HG02571 (cell line): ENCODE measurements around the gene MED29.
"Not testable (repeated sequence)": the region's sequence is repeated elsewhere in the genome, so short reads cannot be mapped to it uniquely, and the experiment has no call there.

ENCODE experiments used
- ATAC-seq: cut with Tn5 transposase; IDR thresholded peaks from one replicate; pipeline ENCODE4 v1.9.1; 2021; ENCODE audit warnings: mild to moderate bottlenecking, moderate library complexity; ENCODE audit not compliant: unreplicated experiment

Gene MED29

DNA sequence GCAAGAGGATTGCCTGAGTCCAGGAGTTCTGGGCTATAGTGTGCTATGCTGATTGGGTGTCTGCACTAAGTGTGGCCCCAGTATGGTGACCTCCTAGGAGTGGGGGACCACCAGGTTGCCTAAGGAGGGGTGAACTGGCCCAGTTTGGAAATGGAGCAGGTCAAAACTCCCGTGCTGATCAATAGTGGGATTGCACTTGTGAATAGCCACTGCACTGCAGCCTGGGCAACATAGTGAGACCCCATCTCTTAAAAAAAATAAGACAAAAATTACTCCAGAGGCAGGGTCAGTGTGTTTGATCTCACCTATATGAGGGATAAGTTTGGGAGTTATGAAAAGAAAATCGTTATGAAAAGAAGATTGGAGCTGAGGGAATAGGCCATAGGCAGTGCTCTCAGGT, 22.0 kb upstream of the MED29 start:
- ATAC-seq: no peak

DNA sequence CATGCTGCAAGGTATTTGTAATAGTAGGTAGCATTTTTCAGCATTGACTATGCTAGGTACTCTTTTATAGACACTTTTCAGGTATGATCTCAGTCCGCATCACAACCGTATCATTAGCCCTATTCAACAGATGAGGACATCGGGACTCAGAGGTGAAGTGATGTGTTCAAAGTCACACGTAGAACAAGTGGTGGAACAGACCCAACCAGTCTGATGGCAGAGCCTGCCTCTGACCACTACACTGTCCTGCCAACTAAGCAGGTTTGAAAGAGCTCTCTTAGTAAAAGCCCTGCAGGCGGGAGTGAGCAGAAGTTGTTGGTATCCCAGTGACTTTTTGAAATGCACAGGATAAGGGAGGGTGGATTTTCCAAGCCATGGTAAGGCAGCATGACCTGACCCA, 20.4 kb upstream of the MED29 start:
- no peak for ATAC-seq

GRCh38 chr19:39372047-39372802, 19.0 kb upstream of the MED29 start:
- ATAC-seq: no peak

GRCh38 chr19:39372941-39373340, 18.2 kb upstream of the MED29 start:
- no peak for ATAC-seq

- ATAC-seq: no peak
Observed at GRCh38 chr19:39375929-39376328, 15.2 kb upstream of the MED29 start.

GRCh38 chr19:39377373-39378362, 13.5 kb upstream of the MED29 start:
- ATAC-seq: no peak

- ATAC-seq: not testable (repeated sequence)
Observed at GRCh38 chr19:39379366-39379765, 11.8 kb upstream of the MED29 start.

DNA sequence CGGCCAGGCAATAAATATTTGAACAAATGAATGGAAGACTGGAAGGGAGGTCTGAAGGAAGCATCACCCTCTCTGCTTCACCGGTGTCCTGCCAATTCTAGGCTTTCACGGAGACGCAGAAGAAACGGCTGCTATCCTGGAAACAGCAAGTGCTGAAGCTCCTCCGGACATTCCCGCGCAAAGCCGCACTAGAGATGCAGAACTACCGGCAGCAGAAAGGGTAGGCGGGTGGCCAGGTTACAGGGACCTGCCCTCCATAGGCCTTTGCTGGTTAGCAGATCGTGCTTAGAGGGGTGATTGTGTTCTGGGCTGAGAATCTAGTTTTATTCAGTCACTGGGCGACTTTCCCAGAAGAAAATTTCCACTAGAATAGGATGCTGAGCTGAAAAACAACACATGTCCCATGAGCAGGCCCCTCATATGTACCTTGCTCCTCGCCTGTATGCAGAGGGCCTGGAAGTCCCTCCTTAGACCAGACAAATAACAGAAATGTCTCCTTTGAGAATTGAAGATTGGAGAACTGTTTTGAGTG, 11.2 kb upstream of the MED29 start:
- ATAC-seq: no peak

- ATAC-seq: no peak
Observed at GRCh38 chr19:39380521-39381502, 10.4 kb upstream of the MED29 start.

GRCh38 chr19:39381910-39382611, 9.1 kb upstream of the MED29 start:
- ATAC-seq: no peak

DNA sequence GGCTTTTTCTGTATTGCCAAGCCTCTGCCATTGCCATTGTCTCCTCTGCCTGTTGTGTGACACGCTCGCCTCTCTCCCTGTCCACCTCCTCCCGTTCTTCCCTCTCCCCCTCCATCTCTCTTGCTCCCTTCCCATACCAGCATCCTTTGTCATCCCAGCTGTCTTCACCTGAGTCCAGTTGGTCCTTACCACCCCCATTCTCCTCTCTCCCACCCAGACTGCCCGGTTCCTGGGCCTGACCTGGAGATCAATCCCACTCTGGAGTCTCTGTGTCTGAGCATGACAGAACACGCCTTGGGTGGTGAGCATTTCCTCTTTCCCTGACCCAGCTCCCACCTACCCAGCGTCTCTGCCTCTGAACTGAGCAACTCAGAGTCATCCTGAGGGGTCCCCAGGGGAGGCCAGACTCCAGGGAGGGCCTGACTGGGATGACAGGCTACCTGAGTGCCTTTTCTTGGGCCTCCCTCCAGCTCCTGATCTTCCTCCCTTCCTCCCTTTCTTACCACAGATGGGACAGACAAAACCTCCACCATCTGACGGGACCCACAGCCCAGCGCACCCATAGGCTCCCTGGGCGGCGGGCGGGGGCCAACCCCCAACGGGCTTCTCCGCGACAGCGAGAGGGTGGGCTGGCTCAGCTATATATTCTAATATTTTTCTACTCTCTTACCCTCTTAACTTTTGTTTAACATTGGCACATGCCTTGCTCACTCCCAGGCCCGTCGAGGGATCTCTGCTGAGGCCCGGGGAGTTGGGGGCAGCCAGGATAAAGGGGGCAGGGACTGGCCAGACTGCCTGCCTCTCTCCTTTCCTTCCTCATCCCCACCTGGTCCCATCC, 8.0 kb upstream of the MED29 start:
- ATAC-seq: no peak

- ATAC-seq: no peak
Observed at GRCh38 chr19:39384839-39385568, 6.2 kb upstream of the MED29 start.

DNA sequence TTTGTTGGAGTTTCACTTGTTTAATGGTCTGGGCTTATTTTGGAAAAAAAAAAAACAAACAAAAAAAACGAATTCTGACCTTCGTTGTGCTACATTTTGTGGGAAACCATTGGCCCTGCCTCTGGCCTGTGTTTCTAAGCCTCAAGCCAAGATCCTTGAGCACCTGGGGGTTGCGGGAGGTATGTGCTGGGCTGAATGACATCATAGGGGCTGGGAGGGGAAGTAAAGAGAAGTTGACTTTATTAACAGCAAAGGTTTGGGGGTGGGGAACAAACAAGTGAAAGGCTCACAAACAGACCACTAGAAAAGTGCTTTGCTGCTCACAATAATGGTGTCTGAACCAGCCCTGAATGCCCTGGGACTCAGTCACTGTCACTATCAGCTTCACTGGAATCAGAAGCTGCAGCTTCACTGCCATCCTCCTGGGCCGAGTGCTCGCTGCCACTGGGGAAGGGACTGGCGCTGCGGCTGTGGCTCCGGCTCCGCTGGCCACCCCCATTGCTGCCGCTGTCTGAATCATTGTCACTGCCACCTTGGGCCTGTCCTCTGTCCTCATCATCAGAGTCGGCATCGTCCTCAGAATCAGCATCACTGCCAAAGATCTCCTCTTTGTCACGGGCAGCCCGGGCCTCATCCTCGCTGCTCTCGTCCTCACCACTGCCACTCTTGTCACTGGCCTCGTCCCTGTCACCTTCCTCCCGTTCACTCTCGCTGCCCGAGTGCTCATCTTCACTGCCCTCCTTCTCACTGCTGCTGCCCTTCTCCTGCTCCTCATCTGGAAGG, 5.4 kb upstream of the MED29 start:
- ATAC-seq: no peak

- ATAC-seq: no peak
Observed at GRCh38 chr19:39386557-39386956, 4.6 kb upstream of the MED29 start.

DNA sequence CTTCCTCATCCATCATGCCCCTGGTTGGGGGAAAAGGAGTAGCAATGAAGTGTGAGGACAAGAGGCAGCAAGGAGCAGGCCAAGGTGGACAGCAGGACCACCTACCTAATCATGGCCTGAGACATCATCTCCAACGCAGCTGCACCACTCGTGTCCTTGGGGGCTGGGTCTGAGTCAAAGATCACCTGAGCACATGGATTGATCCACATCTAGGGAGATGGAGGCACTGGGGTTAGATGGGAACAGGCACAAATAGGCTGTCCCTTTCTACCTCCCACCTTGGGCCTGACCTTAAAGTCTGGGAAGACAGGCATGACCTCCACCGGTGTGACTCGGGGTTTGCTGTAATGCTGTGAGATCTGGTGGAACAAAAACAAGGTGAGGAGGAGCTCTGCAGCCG, 2.5 kb upstream of the MED29 start:
- ATAC-seq: no peak

DNA sequence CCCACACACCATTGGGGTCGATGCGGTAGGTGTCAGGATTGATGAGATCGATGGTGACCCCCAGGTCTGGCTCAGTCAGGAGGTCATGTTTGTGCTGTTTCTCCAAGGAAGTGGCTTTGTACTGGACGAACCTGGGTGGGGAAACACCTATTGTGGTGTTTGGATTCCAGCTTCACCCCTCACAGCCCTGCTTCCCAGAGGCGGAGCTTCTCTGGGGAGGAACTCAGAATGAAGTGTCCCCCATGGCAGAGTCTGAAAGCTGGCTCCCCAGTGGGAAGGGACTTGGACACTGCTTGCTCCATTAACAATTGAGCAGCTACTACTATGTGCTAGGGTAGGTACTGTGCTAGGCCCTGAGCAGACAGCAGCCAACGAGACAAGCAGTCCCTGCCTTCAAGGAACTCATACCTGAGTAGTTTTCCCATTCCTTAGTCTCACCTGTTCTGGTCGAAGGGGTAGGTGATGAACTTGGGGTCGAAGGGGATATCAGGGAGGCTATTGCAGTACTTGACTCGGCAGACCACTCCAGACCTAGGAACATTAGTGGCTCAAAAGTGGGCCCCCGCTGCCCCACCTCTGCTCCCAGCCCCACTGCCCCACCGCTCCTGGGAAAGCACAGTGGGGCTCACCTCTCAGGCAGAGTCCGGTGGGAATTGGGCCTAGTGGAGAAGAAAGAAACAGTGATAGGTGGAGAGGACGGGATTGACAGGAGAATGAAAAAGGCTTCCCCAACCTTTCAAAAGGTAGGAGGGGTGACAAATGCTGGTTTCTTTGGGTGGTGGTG, 1.4 kb upstream of the MED29 start:
- ATAC-seq: no peak

- no peak for ATAC-seq
Observed at GRCh38 chr19:39390451-39390750, 777 bp upstream of the MED29 start.
